NB4 (cell line): ENCODE measurements around the gene UBAC2.

Experiments
- DNase-seq: peaks from one replicate; pipeline ENCODE4 v3.0.0; 2010; ENCODE audit warnings: low read depth
- H3K4me3 ChIP-seq: one replicate; pipeline ENCODE4 v1.5.1; 2011; ENCODE audit warnings: mild to moderate bottlenecking, low read depth, low read length, moderate library complexity
- CTCF ChIP-seq: IDR thresholded peaks from one replicate; pipeline ENCODE4 v1.5.1; 2012; ENCODE audit warnings: low read depth, low read length
- MAX ChIP-seq: IDR thresholded peaks from 2 replicates; pipeline ENCODE4 v1.6.1; 2011; ENCODE audit warnings: low read depth, low read length
- MYC ChIP-seq: IDR thresholded peaks from 2 replicates; pipeline ENCODE4 v1.6.1; 2011; ENCODE audit warnings: low read depth, low read length
- POLR2A ChIP-seq: IDR thresholded peaks from 2 replicates; pipeline ENCODE4 v1.6.1; 2011; ENCODE audit warnings: mild to moderate bottlenecking; ENCODE audit not compliant: insufficient read length; ENCODE audit errors: extremely low read depth

Gene UBAC2

GRCh38 chr13:99359528-99359927, 158.9 kb downstream of the UBAC2 start:
- no peak for DNase-seq
- no peak for TF ChIP-seq MAX
- TF ChIP-seq CTCF = no peak
- TF ChIP-seq MYC = no peak
- no peak for TF ChIP-seq POLR2A
- no peak overlapping the region for H3K4me3 ChIP-seq

GRCh38 chr13:99360696-99361095, 160.0 kb downstream of the UBAC2 start:
- no peak overlapping the region for H3K4me3 ChIP-seq
- no peak for TF ChIP-seq MAX
- no peak for TF ChIP-seq MYC
- TF ChIP-seq POLR2A = no peak
- TF ChIP-seq CTCF = no peak
- DNase-seq = no peak

GRCh38 chr13:99361197-99361596, 160.5 kb downstream of the UBAC2 start:
- no peak for TF ChIP-seq MYC
- no peak for TF ChIP-seq POLR2A
- TF ChIP-seq CTCF = no peak
- no peak for TF ChIP-seq MAX
- no peak overlapping the region for H3K4me3 ChIP-seq
- no peak for DNase-seq

- no peak for DNase-seq
- H3K4me3 ChIP-seq = no peak overlapping the region
- TF ChIP-seq CTCF = no peak
- no peak for TF ChIP-seq POLR2A
- TF ChIP-seq MAX = no peak
- TF ChIP-seq MYC = no peak
These were observed 161.7 kb downstream of the UBAC2 start for GRCh38 chr13:99362362-99362761.

GRCh38 chr13:99363391-99363790, 162.7 kb downstream of the UBAC2 start:
- H3K4me3 ChIP-seq = no peak overlapping the region
- no peak for TF ChIP-seq CTCF
- no peak for TF ChIP-seq POLR2A
- no peak for TF ChIP-seq MAX
- no peak for TF ChIP-seq MYC
- no peak for DNase-seq

GRCh38 chr13:99363949-99364348, 163.3 kb downstream of the UBAC2 start:
- no peak overlapping the region for H3K4me3 ChIP-seq
- TF ChIP-seq POLR2A = no peak
- TF ChIP-seq MYC = no peak
- DNase-seq = no peak
